Astrocyte of the spinal cord (primary cell): ENCODE measurements around the gene ST3GAL5.
A peak's percentile ranks its signal among the peaks of the same experiment; 100 is the strongest.

Source experiments
- DNase-seq: peaks from one replicate; pipeline ENCODE4 v3.0.0; 2011; ENCODE audit warnings: low read depth, low spot score
- H3K4me3 ChIP-seq: 2 replicates; pipeline ENCODE4 v1.5.1; 2011; ENCODE audit warnings: low read depth, mild to moderate bottlenecking, low read length, moderate library complexity
- CTCF ChIP-seq: IDR thresholded peaks from 2 replicates; pipeline ENCODE4 v1.5.1; 2012; ENCODE audit warnings: low read depth, mild to moderate bottlenecking, low read length, inconsistent platforms
- in situ Hi-C: cut with HindIII; loops from 2 replicates; pipeline ENCODE4 v1.10.0; 2017; ENCODE audit warnings: low sequenced_read_pairs

ST3GAL5 gene

GRCh38 chr2:85864654-85865053 is 24.1 kb downstream of the ST3GAL5 start:
- no peak overlapping the region for H3K4me3 ChIP-seq
- in situ Hi-C loops = no loop called here
- DNase-seq = no peak
- TF ChIP-seq CTCF = no peak

GRCh38 chr2:85862426-85862825 is 26.4 kb downstream of the ST3GAL5 start:
- DNase-seq = peak; percentile 77
- H3K4me3 ChIP-seq = no peak overlapping the region
- no peak for TF ChIP-seq CTCF
- in situ Hi-C loops = no loop called here

DNA sequence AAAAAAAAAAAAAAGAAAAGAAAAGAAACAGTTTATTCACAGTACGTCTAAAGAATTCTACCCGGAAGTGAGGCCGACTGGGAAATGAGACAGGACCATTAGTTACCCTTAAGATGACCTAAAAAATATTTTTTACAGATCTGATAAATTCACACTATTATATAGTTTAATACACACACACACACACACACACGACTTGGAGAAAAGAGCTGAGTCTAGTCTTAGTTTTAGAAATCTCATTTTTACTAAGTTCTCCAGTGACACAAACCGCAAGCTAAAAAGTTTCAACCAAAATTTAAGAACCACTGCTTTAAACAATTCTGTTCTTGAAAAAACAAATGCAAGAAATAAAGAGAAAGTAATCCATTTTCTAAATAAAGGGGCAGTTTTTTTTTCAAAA is 27.1 kb downstream of the ST3GAL5 start:
- H3K4me3 ChIP-seq = no peak overlapping the region
- TF ChIP-seq CTCF = no peak
- in situ Hi-C loops = no loop called here
- DNase-seq = no peak

DNA sequence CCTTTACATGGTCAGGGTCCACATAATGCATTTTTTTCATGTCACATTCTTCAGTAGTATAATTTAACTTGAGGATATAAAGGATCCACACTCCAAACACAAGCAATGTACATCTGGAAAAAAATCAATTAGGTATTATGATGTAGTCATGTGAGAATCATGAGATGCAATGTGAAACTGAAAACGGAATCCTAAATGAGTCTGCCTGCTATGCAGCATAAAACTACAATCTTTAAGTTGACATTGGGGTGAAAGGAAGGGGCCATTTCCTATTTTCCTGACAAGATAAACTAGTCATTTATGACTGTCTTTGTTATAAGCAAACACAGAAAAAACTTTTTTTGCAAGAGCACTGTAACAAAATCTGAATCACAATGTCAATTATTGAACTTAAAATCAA is 27.6 kb downstream of the ST3GAL5 start:
- DNase-seq = no peak
- H3K4me3 ChIP-seq = no peak overlapping the region
- no peak for TF ChIP-seq CTCF
- in situ Hi-C loops = no loop called here

- no peak overlapping the region for H3K4me3 ChIP-seq
- in situ Hi-C loops = no loop called here
- TF ChIP-seq CTCF = no peak
- DNase-seq = no peak
These were observed 29.9 kb downstream of the ST3GAL5 start for GRCh38 chr2:85858841-85859240.

- in situ Hi-C loops = no loop called here
- no peak overlapping the region for H3K4me3 ChIP-seq
- DNase-seq = no peak
- TF ChIP-seq CTCF = no peak
These were observed 33.9 kb downstream of the ST3GAL5 start for GRCh38 chr2:85854897-85855296.

DNA sequence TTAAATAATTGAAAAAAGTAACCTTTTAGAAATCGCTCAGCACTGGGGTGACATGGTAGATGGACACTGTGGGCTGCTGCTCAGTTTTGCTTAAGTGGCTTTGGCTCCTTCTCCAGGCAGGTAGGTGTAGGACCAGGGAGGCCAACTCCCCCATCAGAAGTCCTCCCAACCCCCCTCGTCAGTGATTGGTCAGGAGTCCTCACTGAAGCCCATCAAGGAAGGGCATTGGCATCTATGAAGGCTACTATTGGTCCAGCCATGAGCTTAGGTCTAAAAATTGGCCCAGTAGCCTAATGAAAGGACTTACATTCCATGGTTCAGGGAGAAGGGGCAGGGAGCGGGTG is 34.7 kb downstream of the ST3GAL5 start:
- no peak for TF ChIP-seq CTCF
- H3K4me3 ChIP-seq = no peak overlapping the region
- no peak for DNase-seq
- in situ Hi-C loops = no loop called here
